Activated gamma-delta T cell (primary cell): Measurements from ENCODE around the gene HHATL.

Experiments used
- DNase-seq: peaks from one replicate; lab custom pipeline; 2025; lab: John Stamatoyannopoulos, UW

Gene HHATL

DNA sequence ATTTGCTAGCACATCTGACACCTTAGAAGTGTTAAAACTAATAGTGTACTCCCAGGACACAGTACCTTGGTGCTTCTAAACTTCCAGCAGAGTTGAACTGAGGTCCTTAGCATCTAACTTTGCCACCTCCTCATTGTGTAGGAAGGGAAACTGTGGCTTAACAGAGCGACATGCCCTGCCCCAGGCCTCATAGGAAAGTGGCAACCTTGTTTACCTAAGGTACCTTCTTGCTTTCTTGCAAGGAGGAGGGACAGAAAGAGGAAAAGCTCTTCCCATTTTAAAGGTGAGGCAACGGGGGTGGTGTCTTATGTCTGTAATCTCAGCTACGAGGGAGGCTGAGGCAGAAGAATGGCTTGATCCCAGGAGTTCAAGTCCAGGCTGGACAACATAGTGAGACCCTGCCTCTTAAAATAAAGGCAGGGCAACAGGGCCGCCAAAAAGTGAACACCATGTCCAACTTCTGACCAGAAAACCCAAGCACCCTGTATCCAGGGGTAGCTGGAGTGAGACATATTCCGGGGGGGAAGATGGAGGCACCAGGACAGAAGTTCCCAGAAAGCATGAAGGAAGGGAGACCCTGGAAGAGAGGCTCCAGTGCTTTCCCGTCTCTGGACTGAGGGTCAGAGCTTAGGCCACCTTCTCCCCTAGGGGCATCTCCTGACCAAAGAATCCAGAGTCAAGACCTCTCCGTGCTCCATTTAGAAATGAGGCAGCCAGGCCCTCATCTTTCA, 17.8 kb downstream of the HHATL start:
- DNase-seq, result no peak

DNA sequence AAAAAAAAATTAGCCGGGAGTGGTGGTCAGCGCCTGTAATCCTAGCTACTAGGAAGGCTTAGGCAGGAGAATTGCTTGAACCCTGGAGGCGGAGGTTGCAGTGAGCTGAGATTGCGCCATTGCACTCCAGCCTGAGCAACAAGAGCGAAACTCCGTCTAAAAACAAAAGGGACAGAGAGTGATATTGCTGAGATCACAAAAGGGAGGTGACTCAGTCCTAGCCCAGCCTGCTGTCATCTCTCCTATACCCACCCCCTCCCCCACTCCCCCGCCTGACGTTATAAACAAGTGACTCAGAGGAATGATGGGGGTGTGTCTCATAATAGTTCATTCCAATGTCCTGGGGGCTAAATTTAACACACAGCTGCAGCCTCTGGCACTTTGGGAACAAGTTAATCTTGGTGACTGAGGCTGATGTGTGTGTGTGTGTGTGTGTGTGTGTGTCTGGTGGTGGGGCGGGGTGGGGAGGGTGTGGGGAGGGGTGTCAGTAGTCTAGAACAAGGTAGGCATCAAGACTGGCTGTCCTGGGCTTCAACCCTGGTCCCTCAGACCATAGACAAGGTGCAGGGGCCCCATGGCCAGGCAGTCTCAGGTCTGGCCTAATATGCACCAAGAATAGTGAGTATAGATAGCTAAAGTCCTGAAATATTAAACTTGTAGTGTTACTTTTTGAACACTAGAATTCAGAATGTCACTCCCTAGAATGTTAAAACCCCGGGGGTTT, 18.6 kb downstream of the HHATL start:
- no peak for DNase-seq

DNA sequence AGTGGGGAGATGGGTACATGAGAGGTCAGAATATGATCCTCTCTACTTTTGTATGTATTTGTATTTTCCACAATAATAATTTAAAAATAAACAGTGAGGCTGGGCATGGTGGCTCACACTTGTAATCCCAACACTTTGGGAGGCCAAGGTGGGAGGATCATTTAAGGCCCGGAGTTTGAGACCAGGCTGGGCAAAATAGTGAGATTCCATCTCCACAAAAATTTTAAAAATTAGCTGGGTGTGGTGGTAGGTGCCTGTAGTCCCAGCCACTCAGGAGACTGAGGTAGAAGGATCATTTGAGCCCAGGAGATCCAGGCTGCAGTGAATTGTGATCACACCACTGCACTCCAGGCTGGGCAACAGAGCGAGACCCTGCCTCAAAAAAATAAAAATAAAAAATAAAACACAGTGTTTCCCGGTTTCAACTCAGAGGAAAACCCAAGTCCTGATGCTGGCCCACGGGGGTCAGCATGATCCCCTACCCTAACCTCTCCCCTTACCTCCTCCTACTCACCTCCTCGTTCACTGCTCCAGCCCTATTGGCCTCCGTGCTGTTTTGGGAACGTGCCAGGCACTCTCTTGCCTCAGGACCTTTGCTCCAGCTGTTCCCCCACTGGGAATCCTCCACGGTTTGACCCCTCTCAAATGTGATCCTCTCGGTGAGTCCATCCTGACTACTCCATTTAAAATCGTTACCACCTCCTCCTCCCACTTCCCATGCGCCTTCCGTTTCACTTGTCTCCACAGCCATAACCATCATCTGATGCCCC, 20.1 kb downstream of the HHATL start:
- no peak for DNase-seq

DNA sequence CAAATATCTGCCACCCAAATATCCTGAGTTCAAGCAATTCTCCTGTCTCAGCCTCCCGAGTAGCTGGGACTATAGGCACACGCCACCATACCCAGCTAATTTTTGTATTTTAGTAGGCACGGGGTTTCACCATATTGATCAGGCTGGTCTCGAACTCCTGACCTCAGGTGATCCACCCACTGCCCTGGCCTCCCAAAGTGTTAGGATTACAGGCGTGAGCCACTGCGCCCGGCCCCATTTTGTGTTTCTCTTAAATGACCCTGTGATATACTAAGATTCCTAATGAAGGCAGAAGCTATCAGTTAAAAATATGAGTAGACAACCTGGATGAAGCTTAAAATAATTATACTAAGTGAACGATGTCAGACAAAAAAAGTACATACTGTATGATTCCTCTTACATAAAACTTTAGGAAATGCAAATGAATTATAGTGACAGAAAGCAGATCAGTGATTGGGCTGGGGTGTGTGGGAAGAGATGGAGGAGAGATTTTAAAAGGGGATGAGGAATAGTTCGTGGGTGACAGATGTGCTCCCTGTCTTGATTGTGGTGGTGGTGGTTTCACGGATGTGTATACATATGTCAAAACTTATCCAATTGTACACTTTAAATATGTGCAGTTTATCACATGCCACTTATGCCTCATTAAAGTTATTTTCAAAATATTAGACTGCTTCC, 21.1 kb downstream of the HHATL start:
- no peak for DNase-seq

DNA sequence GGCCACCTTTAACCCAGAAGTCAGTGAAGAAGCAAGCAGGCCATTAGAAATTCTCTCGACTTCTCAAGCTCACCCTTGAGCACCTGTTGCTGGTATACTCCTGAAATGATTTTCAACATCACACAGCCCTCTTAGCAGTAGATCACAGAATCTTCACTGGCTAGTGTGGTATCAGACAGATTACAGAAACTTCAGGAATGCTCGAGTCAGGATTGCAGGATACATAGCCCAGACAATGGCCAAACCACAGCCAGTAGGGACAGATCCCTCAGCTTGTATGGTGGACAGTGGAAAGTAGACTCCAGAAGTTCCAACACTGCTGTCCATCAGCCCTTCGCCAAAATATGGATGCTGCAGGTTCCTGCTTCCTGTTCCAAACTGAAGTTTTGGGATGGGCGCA, 21.8 kb downstream of the HHATL start:
- no peak for DNase-seq

DNA sequence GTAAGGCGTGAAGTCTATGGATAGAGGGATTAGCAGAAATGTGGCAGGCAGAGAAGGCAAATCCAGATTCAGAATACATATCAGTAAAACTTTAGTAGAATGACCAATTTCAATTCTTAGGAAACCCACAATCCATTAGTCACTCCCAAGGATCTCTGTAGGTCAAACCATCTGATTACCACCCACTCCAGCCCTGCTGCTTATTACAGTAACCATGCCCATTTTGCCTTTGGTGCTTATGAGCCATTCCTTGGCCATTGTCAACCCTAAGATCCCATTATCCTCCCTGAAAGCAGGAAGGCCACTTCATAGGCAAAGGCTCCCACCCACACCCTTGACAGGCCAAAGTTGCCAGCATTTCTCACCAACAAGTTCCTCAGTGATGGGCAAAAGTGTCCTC, 22.3 kb downstream of the HHATL start:
- DNase-seq, result no peak

DNA sequence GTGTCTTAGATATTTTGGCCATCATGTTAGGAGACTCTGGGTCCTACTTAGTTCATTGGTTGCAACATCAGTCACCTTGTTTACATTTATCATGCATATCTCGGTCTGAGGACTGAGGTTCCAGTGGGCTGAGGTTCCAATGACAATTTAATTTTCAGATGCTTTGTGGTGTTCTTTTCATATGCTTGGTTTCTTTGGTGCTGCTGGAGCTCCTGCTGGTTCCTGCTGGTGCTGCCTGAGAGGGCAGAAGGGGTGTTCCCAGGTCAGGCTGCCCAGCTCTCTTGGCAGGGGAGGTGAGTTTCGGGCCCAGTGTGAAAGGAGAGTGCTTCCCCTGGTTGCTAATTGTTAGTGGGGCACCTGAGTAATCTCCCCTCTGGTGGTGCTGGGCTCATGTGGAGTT, 24.2 kb downstream of the HHATL start:
- no peak for DNase-seq

DNA sequence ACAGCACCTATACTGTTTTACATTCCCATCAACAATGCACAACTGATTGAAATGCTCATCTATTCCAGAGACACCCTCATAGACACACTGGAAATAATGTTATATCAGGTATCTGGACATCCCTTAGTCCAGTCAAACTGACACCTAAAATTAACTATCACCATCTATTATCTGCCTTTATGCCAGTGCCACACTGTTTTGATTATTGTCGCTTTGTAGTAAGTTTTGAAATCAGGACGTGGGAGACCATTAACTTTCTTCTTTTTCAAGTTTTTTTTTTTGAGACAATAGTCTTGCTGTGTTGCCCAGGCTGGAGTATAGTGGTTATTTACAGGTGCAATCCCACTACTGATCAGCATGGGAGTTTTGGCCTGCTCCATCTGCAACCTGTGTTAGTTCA, 26.7 kb downstream of the HHATL start:
- no peak for DNase-seq

DNA sequence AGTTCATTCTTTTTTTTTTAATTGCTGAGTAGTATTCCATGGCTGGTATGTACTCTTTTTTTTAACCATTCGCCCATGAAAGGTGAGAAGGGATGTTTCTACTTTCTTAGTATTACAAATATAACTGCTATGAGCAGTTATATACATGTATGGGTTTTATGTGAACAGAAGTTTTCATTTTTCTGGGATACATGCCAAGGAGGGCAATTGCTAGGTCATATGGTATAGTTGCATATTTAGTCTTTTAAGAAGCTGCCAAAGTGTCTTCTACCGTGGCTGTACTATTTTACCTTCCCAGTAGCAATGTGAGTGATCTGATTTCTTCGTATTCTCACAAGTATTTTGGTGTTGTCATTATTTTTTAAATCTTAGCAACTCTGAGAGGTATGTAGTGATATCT, 28.5 kb downstream of the HHATL start:
- DNase-seq, result no peak

DNA sequence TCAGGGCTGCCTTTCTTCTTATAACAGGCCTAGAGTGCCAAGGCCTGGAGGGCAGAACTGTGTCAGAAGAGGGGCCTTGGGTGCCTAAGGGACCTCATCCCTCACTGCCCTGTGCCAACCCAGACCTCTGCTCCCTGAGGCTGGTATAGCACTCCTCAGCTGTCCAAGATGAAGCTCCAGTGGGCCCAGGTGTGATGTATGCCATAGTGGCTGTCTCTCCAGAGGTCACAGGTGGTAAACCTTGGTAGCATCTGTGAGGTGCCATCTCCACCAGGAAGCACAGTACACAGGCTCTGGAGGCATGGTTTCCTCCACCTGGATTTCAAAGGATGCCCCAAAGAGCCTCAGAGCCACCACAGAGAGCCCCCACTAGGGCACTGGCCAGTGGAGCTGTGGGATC, 29.5 kb downstream of the HHATL start:
- DNase-seq, result no peak

DNA sequence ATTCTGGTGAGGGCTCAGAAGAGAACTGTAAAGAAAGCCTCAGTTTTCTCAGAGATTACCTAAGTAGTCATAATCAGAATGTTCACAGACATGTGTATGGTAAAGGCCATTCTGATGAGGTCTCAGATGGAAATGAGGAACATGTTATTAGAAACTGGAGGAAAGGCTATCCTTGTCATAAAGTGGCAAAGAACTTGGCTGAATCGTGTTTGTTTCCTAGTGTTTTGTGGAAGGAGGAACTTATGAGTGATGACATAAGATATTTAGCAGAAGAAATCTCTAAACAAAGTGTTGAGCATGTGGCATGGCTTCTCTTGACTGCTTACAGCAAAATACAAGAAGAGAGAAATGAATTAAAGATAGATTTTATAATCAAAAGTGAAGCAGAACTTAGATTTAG, 30.1 kb downstream of the HHATL start:
- DNase-seq, result no peak

DNA sequence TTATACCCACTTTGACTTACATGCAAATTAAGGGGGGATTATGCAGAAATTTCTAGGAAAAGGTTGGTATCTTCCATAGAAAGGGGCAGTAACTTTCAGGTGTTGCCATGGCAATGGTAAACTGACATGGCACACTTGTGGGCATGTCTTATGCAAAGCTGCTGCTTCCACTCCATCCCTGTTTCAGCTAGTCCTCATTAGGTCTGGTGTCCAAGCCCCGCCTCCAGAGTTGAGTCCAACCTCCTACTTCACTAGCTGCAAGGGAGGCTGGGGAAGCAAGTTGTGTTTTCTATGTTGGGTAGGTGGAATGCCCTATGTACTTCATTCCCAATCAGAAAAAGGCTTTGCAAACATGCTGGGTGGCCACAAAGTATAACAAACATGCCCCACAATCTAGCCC, 31.9 kb downstream of the HHATL start:
- no peak for DNase-seq

DNA sequence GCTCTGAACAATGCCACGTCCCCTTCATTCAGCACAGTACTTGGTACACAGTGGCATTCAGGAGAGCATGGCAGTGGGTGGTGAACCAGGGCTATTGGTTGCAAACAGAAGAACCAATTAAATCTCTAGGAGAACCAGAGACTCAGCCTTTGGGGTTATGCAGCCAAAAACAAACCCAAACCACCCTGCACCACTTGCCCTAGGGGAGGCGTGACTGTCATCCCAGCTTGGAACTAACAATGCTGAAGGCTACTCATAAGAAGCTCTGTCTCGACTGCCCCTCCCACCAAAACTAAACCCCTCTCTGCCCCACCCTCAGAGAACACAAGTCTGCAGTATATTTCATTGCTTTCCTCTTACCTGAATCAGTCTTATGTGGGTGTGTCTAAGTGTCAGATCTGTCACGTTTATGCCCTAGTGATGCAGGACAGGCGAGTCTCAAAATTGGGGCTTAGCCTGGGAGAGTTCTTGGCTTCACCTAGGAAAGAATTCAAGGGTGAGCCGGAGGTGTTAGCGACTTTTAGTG, 32.5 kb downstream of the HHATL start:
- DNase-seq, result no peak

DNA sequence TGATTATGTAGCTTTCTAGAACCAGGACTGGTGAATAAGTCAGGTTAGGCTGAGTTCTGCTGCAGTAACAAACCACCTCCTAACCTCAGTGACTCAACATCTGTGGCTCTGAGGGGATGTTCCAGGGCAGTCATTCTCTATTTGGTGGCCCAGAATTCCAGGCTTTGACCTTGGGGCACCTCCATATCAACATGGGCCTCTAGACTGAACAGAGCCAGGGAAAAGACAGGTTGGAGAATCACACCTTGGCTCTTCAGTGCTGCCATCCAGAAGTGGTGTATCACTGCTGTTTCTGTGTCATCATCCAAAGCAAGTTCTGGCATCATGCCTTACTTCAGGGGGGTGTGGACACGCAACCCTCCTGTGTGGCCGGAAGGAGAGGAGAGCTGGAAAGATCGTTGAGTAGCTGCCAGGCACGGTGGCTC, 33.8 kb downstream of the HHATL start:
- DNase-seq, result no peak

DNA sequence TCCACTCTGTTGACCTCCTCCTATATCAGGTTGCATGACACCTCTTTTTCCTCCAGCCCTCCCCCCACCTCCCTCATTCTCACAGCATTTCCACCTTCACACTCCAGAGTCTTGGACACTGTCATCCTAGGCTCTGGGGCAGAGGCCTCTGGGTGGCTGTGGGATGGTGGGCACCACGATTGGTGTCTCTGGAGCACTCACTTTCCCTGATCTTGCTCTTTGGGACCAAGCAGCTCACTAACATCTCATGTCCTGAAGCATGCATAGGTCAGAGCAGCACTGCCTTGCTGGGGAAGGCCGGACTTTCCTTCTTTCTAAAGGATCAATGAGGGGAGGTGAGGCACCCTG, 34.2 kb downstream of the HHATL start:
- no peak for DNase-seq

DNA sequence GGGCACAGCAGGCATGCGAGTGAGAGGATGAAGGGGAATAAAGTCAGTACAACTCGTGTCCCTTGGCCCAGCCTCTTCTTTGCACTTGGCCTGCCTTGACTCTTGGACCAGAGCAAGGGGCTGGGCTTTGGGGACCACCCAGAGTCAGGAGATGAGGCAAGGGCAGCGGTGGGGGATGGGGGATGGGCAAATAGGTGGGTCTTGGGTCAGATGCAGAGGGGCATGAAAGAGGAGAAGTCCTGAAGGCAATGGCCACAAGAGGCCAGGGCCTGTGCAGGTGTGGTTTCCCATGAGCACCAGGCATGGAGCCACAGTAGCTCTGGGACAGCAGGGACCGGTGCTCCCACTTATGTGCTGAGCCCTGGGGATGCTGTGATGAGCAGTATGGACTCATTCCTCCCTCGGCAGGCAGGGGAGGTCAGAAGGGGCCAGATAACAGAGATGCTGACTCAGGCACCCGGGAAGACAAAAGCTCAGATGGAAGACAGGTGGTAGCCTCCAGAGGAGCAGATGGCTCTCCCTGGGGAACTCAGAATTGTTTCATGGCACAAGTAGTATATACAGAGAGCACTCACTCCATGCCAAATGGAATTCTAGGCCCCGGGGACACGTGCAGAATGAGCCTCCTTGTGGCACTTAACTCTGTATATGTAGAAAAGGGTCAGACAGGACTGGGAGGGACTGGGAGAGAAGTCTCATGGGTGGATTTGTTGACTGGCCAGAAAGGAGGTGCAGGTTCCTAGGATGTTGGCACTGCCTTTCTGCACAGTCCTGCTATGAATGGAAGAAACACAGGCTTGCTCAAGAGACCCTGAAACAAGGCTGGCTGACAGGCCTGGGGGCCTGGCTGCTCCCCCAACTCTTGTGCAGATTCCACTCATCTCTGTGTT, 34.8 kb downstream of the HHATL start:
- no peak for DNase-seq

DNA sequence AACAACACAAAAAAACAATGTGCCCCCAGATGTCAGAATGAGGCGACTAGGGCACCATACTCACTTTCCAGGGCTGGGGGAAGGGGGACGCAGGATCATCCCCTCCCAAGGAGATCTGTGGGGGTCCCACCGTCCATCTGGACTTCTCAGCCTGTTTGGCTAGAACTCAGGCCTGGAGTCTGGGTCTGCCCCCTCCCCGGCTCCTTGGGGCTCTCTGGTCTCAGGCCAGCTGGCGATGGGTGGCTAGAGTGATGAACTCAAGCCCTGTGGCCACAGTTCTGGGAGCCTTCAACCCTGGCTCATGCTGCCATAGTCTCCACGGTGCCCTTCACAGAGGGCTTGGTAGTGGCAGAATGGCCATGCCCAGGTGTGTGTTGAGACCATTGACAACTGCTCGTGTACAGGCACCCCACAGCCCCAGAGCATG, 35.5 kb downstream of the HHATL start:
- no peak for DNase-seq

DNA sequence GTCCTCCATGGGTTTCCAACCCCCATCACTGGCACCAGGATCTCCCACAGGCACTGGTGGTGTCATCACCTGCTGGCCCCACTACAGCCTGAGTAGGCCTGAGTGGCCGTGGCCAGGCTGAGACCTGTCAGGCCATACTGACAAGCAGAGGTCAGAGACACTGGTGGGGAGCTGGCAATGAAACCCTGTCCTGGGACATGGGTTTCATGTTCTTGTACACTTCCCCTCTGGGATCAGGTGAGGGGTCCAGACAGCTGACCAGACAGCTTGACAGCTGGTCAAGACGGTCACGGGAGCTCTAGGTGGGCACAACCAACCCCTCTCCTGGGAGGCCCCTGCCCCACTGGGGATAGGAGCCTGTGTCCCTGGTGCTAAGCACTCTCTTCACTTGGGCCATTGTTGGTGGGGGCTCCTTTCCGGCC, 36.0 kb downstream of the HHATL start:
- DNase-seq, result no peak

DNA sequence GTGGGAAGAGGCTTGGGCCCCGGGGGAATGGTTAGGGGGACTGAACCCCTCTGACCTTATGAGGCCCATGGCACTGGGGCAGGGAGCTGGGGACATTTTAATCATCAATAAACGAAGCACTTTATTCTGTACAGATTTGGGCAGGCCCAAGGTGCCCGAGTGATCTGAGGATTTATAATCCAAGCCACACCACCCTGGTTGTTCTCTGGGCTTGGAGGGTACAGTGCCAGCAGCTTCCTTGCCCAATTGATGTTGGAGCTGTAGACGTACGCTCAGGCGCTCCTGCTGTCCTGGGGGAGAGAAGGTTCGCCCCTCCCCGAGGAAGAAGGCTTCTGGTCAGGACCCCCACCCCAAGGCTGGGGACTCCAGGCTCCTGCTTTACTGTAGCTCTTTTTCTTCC, 36.6 kb downstream of the HHATL start:
- no peak for DNase-seq

DNA sequence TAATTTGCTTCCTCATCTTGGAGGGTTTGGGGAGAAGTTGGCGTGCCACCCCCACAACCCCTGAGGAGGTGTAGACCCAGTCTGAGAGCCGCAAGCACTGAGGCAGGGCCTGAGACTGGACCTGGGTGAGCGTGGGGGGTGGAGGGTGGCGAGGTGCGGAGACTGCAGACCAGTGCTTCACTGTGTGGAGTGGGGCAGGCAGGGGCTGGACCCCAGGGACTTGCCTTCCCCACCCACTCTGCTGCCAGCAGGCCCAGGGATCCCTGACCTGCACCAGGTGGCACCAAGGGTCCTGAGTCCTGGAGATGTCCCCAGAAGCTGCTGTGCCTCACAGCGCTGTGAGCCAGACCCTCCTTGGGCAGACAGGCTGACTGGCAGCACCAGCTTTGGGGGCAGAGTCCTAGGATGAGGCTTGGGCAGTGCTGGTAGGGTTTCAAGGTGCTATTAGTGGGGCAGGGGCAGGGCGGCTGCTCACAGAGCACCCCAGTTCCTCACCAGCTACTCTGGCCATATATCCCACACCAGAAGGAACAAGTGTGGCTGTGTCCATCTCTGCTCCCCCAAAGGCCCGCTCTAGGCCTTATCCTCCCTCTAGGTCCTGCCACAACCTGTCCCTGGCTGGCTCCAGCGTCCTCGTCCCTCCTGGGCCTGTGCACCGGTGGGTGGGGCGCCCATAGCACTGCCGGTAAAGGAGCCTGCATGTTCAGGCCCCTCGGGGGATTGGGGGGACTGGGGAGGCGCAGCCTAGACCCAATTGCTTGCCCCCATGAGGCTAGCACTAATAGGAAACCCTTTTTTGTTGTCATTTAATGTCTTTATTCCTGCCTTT, 37.3 kb downstream of the HHATL start:
- no peak for DNase-seq
